22Rv1 (cell line): ENCODE data around the gene SMAD3.

ENCODE experiments used
- CTCF ChIP-seq: fragments of 450-650 bp; IDR thresholded peaks from 2 replicates; pipeline ENCODE4 v1.5.1; 2017; ENCODE audit warnings: mild to moderate bottlenecking
- ZFX ChIP-seq: fragments of 450-650 bp; IDR thresholded peaks from 2 replicates; pipeline ENCODE4 v1.6.1; 2017; ENCODE audit warnings: antibody characterized with exemption, borderline replicate concordance

GRCh38 chr15:67178569-67179210, 113.3 kb downstream of the SMAD3 start:
- TF ChIP-seq CTCF (no peak), ZFX (no peak)
